HEK293T (cell line): ENCODE measurements around the gene PRDM16.

ENCODE experiments used
- CTCF ChIA-PET: fragments of 350-600 bp; formaldehyde crosslinking; extraction: SDS; loops from one replicate; lab custom pipeline; 2021; ENCODE audit warnings: antibody characterized with exemption, inconsistent platforms; lab: Yijun Ruan, JAX
- POLR2A ChIA-PET: fragments of 350-600 bp; formaldehyde crosslinking; extraction: SDS; loops from one replicate; lab custom pipeline; 2020; ENCODE audit warnings: antibody characterized with exemption, inconsistent platforms; lab: Yijun Ruan, JAX
- DNase-seq: peaks from one replicate; pipeline ENCODE4 v3.0.0; 2012; ENCODE audit warnings: mixed read lengths; ENCODE audit errors: extremely low spot score
- ARNT ChIP-seq: fragments of 450-650 bp; IDR thresholded peaks from 2 replicates; pipeline ENCODE4 v1.6.1; 2017; ENCODE audit warnings: mild to moderate bottlenecking
- BHLHE40 ChIP-seq: fragments of 450-650 bp; IDR thresholded peaks from 2 replicates; pipeline ENCODE4 v1.6.1; 2016; ENCODE audit warnings: mild to moderate bottlenecking, moderate library complexity, borderline replicate concordance
- CTBP1 ChIP-seq: fragments of 450-650 bp; IDR thresholded peaks from 2 replicates; pipeline ENCODE4 v1.6.1; 2016; ENCODE audit warnings: borderline replicate concordance
- ELF4 ChIP-seq: fragments of 450-650 bp; IDR thresholded peaks from 2 replicates; pipeline ENCODE4 v1.6.1; 2017; ENCODE audit warnings: antibody characterized with exemption
- FOXA1 ChIP-seq: fragments of 450-650 bp; IDR thresholded peaks from 2 replicates; pipeline ENCODE4 v1.6.1; 2016; ENCODE audit warnings: mild to moderate bottlenecking
- FOXK2 ChIP-seq: fragments of 450-650 bp; IDR thresholded peaks from 2 replicates; pipeline ENCODE4 v1.6.1; 2016; ENCODE audit warnings: mild to moderate bottlenecking
- FOXM1 ChIP-seq: fragments of 450-650 bp; IDR thresholded peaks from 2 replicates; pipeline ENCODE4 v1.6.1; 2017; ENCODE audit warnings: mild to moderate bottlenecking, borderline replicate concordance
- HDGF ChIP-seq: fragments of 450-650 bp; IDR thresholded peaks from 2 replicates; pipeline ENCODE4 v1.6.1; 2017; ENCODE audit warnings: antibody characterized with exemption, borderline replicate concordance
- L3MBTL2 ChIP-seq: fragments of 450-650 bp; conservative IDR thresholded peaks from 2 replicates; pipeline ENCODE4 v1.6.1; 2016; ENCODE audit warnings: mild to moderate bottlenecking
- LEF1 ChIP-seq: fragments of 450-650 bp; IDR thresholded peaks from 2 replicates; pipeline ENCODE4 v1.6.1; 2017; ENCODE audit warnings: mild to moderate bottlenecking, borderline replicate concordance
- NFRKB ChIP-seq: fragments of 450-650 bp; IDR thresholded peaks from 2 replicates; pipeline ENCODE4 v1.6.1; 2016; ENCODE audit warnings: mild to moderate bottlenecking, moderate library complexity
- SP1 ChIP-seq: fragments of 450-650 bp; IDR thresholded peaks from 2 replicates; pipeline ENCODE4 v1.6.1; 2017
- SUZ12 ChIP-seq: fragments of 450-650 bp; IDR thresholded peaks from 2 replicates; pipeline ENCODE4 v1.6.1; 2016; ENCODE audit warnings: mild to moderate bottlenecking
- TARDBP ChIP-seq: fragments of 450-650 bp; IDR thresholded peaks from 2 replicates; pipeline ENCODE4 v1.6.1; 2016
- ZNF384 ChIP-seq: fragments of 450-650 bp; IDR thresholded peaks from 2 replicates; pipeline ENCODE4 v1.6.1; 2016
- TF ChIP-seq, protein P1 (sequence below): fragments of 450-650 bp; IDR thresholded peaks from 2 replicates; pipeline ENCODE4 v1.6.1; 2016

PRDM16 gene

DNA sequence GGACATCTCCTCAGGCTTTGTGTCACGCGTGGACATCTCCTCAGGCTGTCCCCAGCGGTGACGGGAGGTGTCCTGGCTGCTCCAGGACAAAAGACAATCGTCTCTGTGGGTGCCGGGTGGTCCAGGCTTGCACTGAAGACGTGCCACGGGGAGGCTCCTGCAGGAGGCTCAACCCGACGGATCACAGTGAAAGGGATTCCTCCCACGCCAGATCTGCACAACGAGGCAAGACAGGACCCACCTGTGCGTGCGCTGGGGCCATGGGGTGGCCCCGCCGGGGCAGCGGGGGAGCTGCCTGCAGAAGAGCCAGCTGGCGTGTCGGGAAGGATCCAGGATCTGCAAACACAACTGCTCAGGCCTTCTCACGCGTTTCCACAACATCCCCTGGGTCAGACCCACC is 366.7 kb downstream of the PRDM16 start:
- ChIA-PET POLR2A (no interaction called here), CTCF (no interaction called here)
- TF ChIP-seq TARDBP, result no peak
- no peak for TF ChIP-seq SP1
- TF ChIP-seq L3MBTL2, result no peak
- no peak for TF ChIP-seq SUZ12
- TF ChIP-seq HDGF, result no peak
- no peak for TF ChIP-seq FOXK2
- TF ChIP-seq CTBP1, result no peak
- TF ChIP-seq BHLHE40, result no peak
- no peak for TF ChIP-seq ZNF384
- TF ChIP-seq FOXA1, result no peak
- TF ChIP-seq LEF1, result no peak
- TF ChIP-seq, protein P1, sequence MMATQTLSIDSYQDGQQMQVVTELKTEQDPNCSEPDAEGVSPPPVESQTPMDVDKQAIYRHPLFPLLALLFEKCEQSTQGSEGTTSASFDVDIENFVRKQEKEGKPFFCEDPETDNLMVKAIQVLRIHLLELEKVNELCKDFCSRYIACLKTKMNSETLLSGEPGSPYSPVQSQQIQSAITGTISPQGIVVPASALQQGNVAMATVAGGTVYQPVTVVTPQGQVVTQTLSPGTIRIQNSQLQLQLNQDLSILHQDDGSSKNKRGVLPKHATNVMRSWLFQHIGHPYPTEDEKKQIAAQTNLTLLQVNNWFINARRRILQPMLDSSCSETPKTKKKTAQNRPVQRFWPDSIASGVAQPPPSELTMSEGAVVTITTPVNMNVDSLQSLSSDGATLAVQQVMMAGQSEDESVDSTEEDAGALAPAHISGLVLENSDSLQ, result no peak
- no peak for TF ChIP-seq ARNT
- no peak for TF ChIP-seq NFRKB
- no peak for TF ChIP-seq FOXM1
- TF ChIP-seq ELF4, result no peak
- DNase-seq, result no peak

DNA sequence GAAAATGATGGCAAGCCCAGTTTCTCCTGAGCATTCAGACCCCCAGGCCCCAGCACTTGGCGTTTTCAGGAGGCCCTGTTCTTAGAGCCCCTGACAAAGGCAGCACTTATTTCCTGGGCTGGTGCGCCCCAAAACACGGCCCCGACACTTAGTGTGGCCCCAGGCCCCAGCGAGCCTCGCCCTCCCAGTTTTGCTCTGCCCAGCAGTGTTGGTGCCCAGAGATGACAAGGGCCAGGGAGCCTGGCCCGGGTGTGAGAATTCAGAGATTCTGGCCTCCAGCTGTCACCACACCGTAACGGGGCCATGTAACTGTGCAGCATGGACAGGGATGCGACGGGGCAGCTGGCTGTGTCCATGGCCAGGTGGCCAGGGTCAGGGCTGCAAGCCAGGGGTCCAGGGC is 367.4 kb downstream of the PRDM16 start:
- TF ChIP-seq NFRKB (no peak), HDGF (no peak)
- DNase-seq, result no peak
- ChIA-PET CTCF (interaction anchor here (0.9 kb wide), 2 partner anchors 16 to 182 kb away, joined by 3 read pairs; no protein-coding TSS in a partner anchor), POLR2A (no interaction called here)

DNA sequence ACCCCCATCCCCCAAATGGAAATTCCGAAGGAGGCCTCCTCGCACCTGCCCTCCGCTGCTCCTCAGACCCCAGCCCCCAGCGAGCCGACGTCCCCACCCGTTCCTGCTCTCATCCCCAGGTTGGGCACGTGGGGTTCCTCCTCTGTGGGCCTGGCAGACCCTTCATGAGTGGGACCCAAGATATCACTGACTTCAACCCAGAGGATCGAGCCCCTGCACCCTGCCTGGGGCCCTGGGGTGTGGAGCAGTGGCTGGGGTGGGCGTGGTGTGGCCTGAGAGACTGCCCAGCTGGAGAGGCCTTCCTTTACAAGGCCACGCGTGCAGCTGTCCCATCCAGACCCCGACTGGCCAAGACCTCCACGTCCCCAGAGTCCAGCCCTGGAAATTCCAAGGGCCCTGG is 367.9 kb downstream of the PRDM16 start:
- DNase-seq, result no peak
- POLR2A ChIA-PET, result no interaction called here
- CTCF ChIA-PET, result interaction anchor here (0.9 kb wide), 2 partner anchors 16 to 182 kb away, joined by 3 read pairs; no protein-coding TSS in a partner anchor
- no peak for TF ChIP-seq BHLHE40
- TF ChIP-seq, protein P1, result no peak
- TF ChIP-seq FOXM1, result no peak
- TF ChIP-seq FOXK2, result no peak
- TF ChIP-seq SP1, result no peak
- TF ChIP-seq CTBP1, result no peak
- TF ChIP-seq SUZ12, result no peak
- TF ChIP-seq ARNT, result no peak
- no peak for TF ChIP-seq TARDBP
- TF ChIP-seq NFRKB, result no peak
- TF ChIP-seq FOXA1, result no peak
- TF ChIP-seq HDGF, result no peak
- TF ChIP-seq ELF4, result no peak
- no peak for TF ChIP-seq ZNF384

DNA sequence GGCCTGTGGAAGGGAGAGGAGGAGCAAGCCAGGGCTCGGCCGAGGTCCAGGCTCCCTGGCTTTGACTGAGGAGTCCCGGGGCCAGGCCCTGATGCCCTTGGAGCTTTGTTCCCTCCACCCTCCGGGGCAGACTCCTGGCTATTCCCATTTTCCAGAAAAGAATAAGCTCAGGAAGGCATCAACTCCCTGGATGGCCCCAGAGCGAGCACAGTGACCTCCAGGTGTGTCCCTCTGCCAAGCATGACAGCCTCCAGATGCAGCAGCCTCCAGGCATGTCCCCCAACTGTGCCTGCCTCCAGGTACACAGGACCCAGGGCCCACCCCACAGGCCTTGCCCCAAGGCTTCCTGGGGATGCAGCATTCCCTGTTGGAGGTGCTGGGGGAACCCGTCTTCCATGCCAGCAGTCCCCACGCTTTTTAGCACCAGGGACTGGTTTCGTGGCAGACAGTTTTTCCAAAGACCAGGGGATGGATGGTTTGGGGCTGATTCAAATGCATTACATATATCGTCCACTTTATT is 369.7 kb downstream of the PRDM16 start:
- POLR2A ChIA-PET, result no interaction called here
- DNase-seq, result no peak
- CTCF ChIA-PET, result no interaction called here
- TF ChIP-seq L3MBTL2, result no peak
- TF ChIP-seq HDGF, result no peak
- TF ChIP-seq CTBP1, result no peak
- TF ChIP-seq FOXM1, result no peak
- TF ChIP-seq ELF4, result no peak
- TF ChIP-seq NFRKB, result no peak
- TF ChIP-seq, protein P1, result no peak
- no peak for TF ChIP-seq TARDBP
- TF ChIP-seq ARNT, result no peak
- TF ChIP-seq FOXA1, result no peak
- TF ChIP-seq LEF1, result no peak

DNA sequence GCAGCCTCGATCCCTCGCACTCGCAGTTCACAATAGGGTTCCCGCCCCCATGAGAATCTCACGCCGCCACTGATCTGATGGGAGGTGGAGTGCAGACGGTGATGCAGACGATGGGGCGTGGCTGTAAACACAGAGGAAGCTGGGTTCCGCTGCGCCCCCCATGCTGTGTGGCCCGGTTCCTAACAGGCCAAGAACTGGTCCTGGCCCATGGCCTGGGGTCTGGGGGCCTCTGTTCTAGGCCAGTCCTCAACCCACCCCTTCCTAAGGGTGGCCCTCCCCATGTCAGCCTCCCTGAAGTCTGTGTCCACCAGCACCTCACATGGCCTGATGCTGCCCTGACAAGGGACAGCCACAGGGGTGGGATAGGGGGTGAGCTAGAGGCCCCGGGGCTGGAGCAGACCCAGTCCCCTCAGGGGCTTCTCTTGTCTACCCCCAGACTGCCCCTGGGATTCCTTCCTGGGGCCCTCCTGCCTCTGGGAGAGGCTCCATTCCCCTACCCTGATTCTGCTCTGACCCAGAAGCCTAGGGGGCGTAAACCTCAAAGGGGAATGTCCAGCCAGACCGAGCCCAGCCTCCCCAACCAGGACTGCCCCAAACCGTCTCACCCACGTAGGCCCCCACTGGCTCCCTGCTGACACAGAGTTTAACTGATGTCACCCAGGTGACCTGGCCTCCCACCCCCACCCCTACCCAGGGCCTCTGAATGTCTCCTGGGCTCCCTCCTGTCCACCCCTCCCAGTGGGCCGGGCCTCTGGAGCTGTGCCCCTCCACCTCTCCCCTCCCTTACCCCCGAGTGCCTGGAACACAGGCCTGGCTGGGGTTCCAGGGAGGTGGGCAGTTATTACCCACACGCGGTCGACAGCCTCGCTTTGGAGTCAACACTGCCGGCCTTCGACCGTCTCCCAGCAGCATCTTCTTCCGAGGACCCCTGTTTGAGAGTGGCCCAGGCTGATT is 370.6 kb downstream of the PRDM16 start:
- ChIA-PET POLR2A (no interaction called here), CTCF (no interaction called here)
- no peak for DNase-seq
- no peak for TF ChIP-seq ARNT
- no peak for TF ChIP-seq ZNF384
- no peak for TF ChIP-seq LEF1
- TF ChIP-seq, protein P1, result no peak
- no peak for TF ChIP-seq L3MBTL2
- TF ChIP-seq TARDBP, result no peak
- no peak for TF ChIP-seq FOXK2
- no peak for TF ChIP-seq HDGF
- no peak for TF ChIP-seq FOXA1
- no peak for TF ChIP-seq ELF4
- no peak for TF ChIP-seq BHLHE40
- no peak for TF ChIP-seq SUZ12
- TF ChIP-seq SP1, result no peak
- no peak for TF ChIP-seq FOXM1
- no peak for TF ChIP-seq NFRKB
- no peak for TF ChIP-seq CTBP1
